ENCODE measurements around the gene SNX2. TPM values are rescaled to one million over a fixed set of nuclear protein-coding genes. Genes with fewer than 3 reads are reported as not detected.

SNX2 gene
- total and polyA plus RNA-seq, 8 donors, result 11.4 to 42.9 (median 30.2) TPM

- ATAC-seq (no peak), DNase-seq (no peak), FAIRE-seq (no peak)
- TF ChIP-seq CTCF (IDR thresholded peaks at IDR 0.05), result no peak
- Histone ChIP-seq H3K27me3 (no peaks in the 10 kb centered on the region), H3K4me3 (no peak overlapping the region), H3K4me1 (no peaks in the 10 kb centered on the region), H3K36me3 (no peaks in the 10 kb centered on the region), H3K27ac (no peak overlapping the region), H3K9me3 (no peaks in the 10 kb centered on the region)
- intact Hi-C loops (cut with DNase I), result no loop called here
- 98 to 100% methylated on average over 1 of the region's 1 CpG for WGBS, 2 donors
Measured at GRCh38 chr5:122785294-122785693, 10.4 kb downstream of the SNX2 start.

- Histone ChIP-seq H3K9me3 (no peaks in the 10 kb centered on the region), H3K36me3 (no peaks in the 10 kb centered on the region), H3K27me3 (no peaks in the 10 kb centered on the region), H3K27ac (no peak overlapping the region), H3K4me1 (no peaks in the 10 kb centered on the region), H3K4me3 (no peak overlapping the region)
- 95 to 100% methylated on average over 1 of the region's 1 CpG for WGBS, 2 donors
- DNase-seq (no peak), FAIRE-seq (no peak), ATAC-seq (no peak)
- TF ChIP-seq CTCF (IDR thresholded peaks at IDR 0.05), result no peak
- intact Hi-C loops (cut with DNase I), result no loop called here
Measured at GRCh38 chr5:122788371-122788770, 13.5 kb downstream of the SNX2 start.

- TF ChIP-seq CTCF (IDR thresholded peaks at IDR 0.05), result no peak
Measured at GRCh38 chr5:122788996-122789395, 14.1 kb downstream of the SNX2 start.

GRCh38 chr5:122789461-122790171, 14.7 kb downstream of the SNX2 start:
- intact Hi-C loops (cut with DNase I), result no loop called here
- H3K27me3 ChIP-seq, result no peaks in the 10 kb centered on the region
- no peak overlapping the region for H3K27ac ChIP-seq
- DNase-seq (no peak), ATAC-seq (no peak), FAIRE-seq (no peak)
- WGBS, 2 donors, result 71 to 96% methylated on average over 5 of the region's 5 CpGs
- no peaks in the 10 kb centered on the region for H3K9me3 ChIP-seq
- no peak overlapping the region for H3K4me3 ChIP-seq
- no peaks in the 10 kb centered on the region for H3K4me1 ChIP-seq
- TF ChIP-seq CTCF (IDR thresholded peaks at IDR 0.05), result no peak
- no peaks in the 10 kb centered on the region for H3K36me3 ChIP-seq

More at GRCh38 chr5:122788996-122789395, 14.1 kb downstream of the SNX2 start:
- Histone ChIP-seq H3K4me1 (no peaks in the 10 kb centered on the region), H3K4me3 (no peak overlapping the region), H3K27me3 (no peaks in the 10 kb centered on the region), H3K9me3 (no peaks in the 10 kb centered on the region), H3K36me3 (no peaks in the 10 kb centered on the region), H3K27ac (no peak overlapping the region)
- no peak for DNase-seq
- ATAC-seq, result no peak
- intact Hi-C loops (cut with DNase I), result no loop called here
- no peak for FAIRE-seq

GRCh38 chr5:122790354-122791103, 15.6 kb downstream of the SNX2 start:
- TF ChIP-seq CTCF (IDR thresholded peaks at IDR 0.05), result no peak
- intact Hi-C loops (cut with DNase I), result no loop called here
- FAIRE-seq (no peak), ATAC-seq (no peak), DNase-seq (no peak)
- Histone ChIP-seq H3K27ac (no peak overlapping the region), H3K4me3 (no peak overlapping the region), H3K4me1 (no peaks in the 10 kb centered on the region), H3K9me3 (no peaks in the 10 kb centered on the region), H3K27me3 (no peaks in the 10 kb centered on the region), H3K36me3 (no peaks in the 10 kb centered on the region)
- WGBS, 2 donors, result 96 to 97% methylated on average over 5 of the region's 5 CpGs
